A549 treated with CORT108297 at 1 μM for 4 hours (cell line): ENCODE data around the gene ABI3. TPM values are rescaled to one million over a fixed set of nuclear protein-coding genes. Genes with fewer than 3 reads are reported as not detected.

Source experiments
- total RNA-seq: library from RNA; stranded (reverse); fragments of 200-300 nt; extraction: Qiagen RNA extraction; gene quantifications from 5 replicates; pipeline ENCODE4 v1.2.3, GENCODE V29; 2022

The ABI3 gene
- not detected in 5 replicates for total RNA-seq

GRCh38 chr17:49210158-49211029 lies at the start of gene ABI3, which contains the start of gene GNGT2:
ABI3 (plus strand) TSS chr17:49210707; CDS start chr17:49210725, 18 bp downstream.
GNGT2 (minus strand) TSS chr17:49210574; CDS start chr17:49207422, 3,152 bp downstream.

GRCh38 chr17:49230636-49231562 lies 20.4 kb downstream of the ABI3 start, which contains the start of gene PHOSPHO1:
PHOSPHO1 (minus strand) TSS chr17:49230787; CDS start chr17:49226691, 4,096 bp downstream.

Other genes with a start within 250 kb of the ABI3 start
- gene GIP, start 242.1 kb upstream of the ABI3 start, total RNA-seq, result 2.8 to 6.2 TPM (median 4.6 TPM) in 5 replicates
- gene IGF2BP1, start 213.3 kb upstream of the ABI3 start, total RNA-seq, result 51.3 to 86.3 TPM (median 76.5 TPM) in 5 replicates
- gene B4GALNT2, start 77.9 kb upstream of the ABI3 start, total RNA-seq, result 0.32 to 0.67 TPM (median 0.40 TPM) in 5 replicates
- gene GNGT2, start 133 bp upstream of the ABI3 start, total RNA-seq, result 0.43 to 0.63 TPM (median 0.46 TPM) in 5 replicates
- 0.40 to 0.92 TPM (median 0.55 TPM) in 5 replicates for gene PHOSPHO1, start 20.1 kb downstream of the ABI3 start, total RNA-seq
- gene ZNF652, start 151.5 kb downstream of the ABI3 start, total RNA-seq, result 6.1 to 10.2 TPM (median 6.3 TPM) in 5 replicates
- gene PHB1, start 204.2 kb downstream of the ABI3 start, total RNA-seq, result 342 to 473 TPM (median 453 TPM) in 5 replicates